SK-N-SH treated with all-trans-retinoic acid at 6 μM for 48 hours (cell line): Measurements from ENCODE around the gene DTWD1.

Experiments
- ARNTL ChIP-seq: fragments of 450-650 bp; formaldehyde crosslinking; IDR thresholded peaks from 2 replicates; pipeline ENCODE4 v1.5.0; 2020; ENCODE audit warnings: low read depth, mild to moderate bottlenecking, moderate library complexity, borderline replicate concordance
- CREB5 ChIP-seq: fragments of 250-450 bp; sonication (Bioruptor Pico); IDR thresholded peaks from 2 replicates; pipeline ENCODE4 v1.5.1; 2020; ENCODE audit warnings: low read depth, mild to moderate bottlenecking, moderate library complexity
- ESRRG ChIP-seq: fragments of 250-450 bp; sonication (Bioruptor Pico); IDR thresholded peaks from 2 replicates; pipeline ENCODE4 v1.6.1; 2021; ENCODE audit warnings: mild to moderate bottlenecking
- PATZ1 ChIP-seq: fragments of 250-450 bp; sonication (Bioruptor Pico); IDR thresholded peaks from 2 replicates; pipeline ENCODE4 v1.8.0; 2020; ENCODE audit warnings: mild to moderate bottlenecking, moderate library complexity, borderline replicate concordance
- RARB ChIP-seq: fragments of 250-450 bp; sonication (Bioruptor Pico); IDR thresholded peaks from 2 replicates; pipeline ENCODE4 v1.8.0; 2021; ENCODE audit warnings: mild to moderate bottlenecking, moderate library complexity
- TSHZ2 ChIP-seq: fragments of 250-450 bp; sonication (Bioruptor Pico); IDR thresholded peaks from 2 replicates; pipeline ENCODE4 v1.5.0; 2020; ENCODE audit warnings: mild to moderate bottlenecking, moderate library complexity
- ZFP3 ChIP-seq: fragments of 250-450 bp; sonication (Bioruptor Pico); IDR thresholded peaks from 2 replicates; pipeline ENCODE4 v1.5.0; 2020; ENCODE audit warnings: mild to moderate bottlenecking, moderate library complexity

GRCh38 chr15:49650676-49651075 lies 29.8 kb downstream of the DTWD1 start:
- no peak for TF ChIP-seq CREB5
- TF ChIP-seq PATZ1 (CRISPR knock-in tag) = no peak
- TF ChIP-seq ESRRG (CRISPR knock-in tag) = no peak
- TF ChIP-seq RARB (CRISPR knock-in tag) = no peak
- no peak for TF ChIP-seq TSHZ2 (CRISPR knock-in tag)
- TF ChIP-seq ZFP3 = no peak
- TF ChIP-seq ARNTL = no peak
